ENCODE measurements around the gene RNF39. TPM values are rescaled to one million over a fixed set of nuclear protein-coding genes. Genes with fewer than 3 reads are reported as not detected.
"Not testable (repeated sequence)": the region's sequence is repeated elsewhere in the genome, so short reads cannot be mapped to it uniquely, and the experiment has no call there.

Gene RNF39
- total and polyA plus RNA-seq, 4 donors, result 0.26 TPM; not detected in 3

GRCh38 chr6:30041221-30041620 lies 34.3 kb downstream of the RNF39 start:
- 81 to 84% methylated on average over 6 of the region's 6 CpGs for WGBS, 2 donors
- no peaks in the 10 kb centered on the region for H3K4me1 ChIP-seq (ENCODE audit: control insufficient read depth in 1 of 2, insufficient read depth in 2 of 2, low read length in 2 of 2)
- no peaks in the 10 kb centered on the region for H3K27me3 ChIP-seq (ENCODE audit: control insufficient read depth in 1 of 2, insufficient read depth in 2 of 2, low read length in 1 of 2)
- H3K9me3 ChIP-seq (ENCODE audit: control insufficient read depth, low read length), result no peaks in the 10 kb centered on the region
- DNase-seq (no peak), ATAC-seq (ENCODE audit: low FRiP score) (no peak)
- H3K27ac ChIP-seq (ENCODE audit: low read depth in 1 of 2, low read length in 2 of 2), result no peak overlapping the region
- H3K36me3 ChIP-seq (ENCODE audit: control insufficient read depth in 1 of 2, insufficient read depth in 2 of 2, low read length in 1 of 2), result peaks cover 0 to 2% of the 10 kb centered on the region in 2 donors
- H3K4me3 ChIP-seq (ENCODE audit: low read length in 2 of 2), result no peak overlapping the region
- intact Hi-C loops (cut with DNase I), result no loop called here

GRCh38 chr6:30037182-30037788 lies 38.3 kb downstream of the RNF39 start:
- Histone ChIP-seq H3K36me3 (ENCODE audit: control insufficient read depth in 1 of 2, insufficient read depth in 2 of 2, low read length in 1 of 2) (no peaks in the 10 kb centered on the region), H3K4me1 (ENCODE audit: control insufficient read depth in 1 of 2, insufficient read depth in 2 of 2, low read length in 2 of 2) (no peaks in the 10 kb centered on the region), H3K9me3 (ENCODE audit: control insufficient read depth, low read length) (no peaks in the 10 kb centered on the region), H3K4me3 (ENCODE audit: low read length in 2 of 2) (no peak overlapping the region), H3K27ac (ENCODE audit: low read depth in 1 of 2, low read length in 2 of 2) (no peak overlapping the region), H3K27me3 (ENCODE audit: control insufficient read depth in 1 of 2, insufficient read depth in 2 of 2, low read length in 1 of 2) (no peaks in the 10 kb centered on the region)
- intact Hi-C loops (cut with DNase I), result no loop called here
- no peak for ATAC-seq (ENCODE audit: low FRiP score)
- no peak for DNase-seq
- 52 to 67% methylated on average over 4 of the region's 4 CpGs for WGBS, 2 donors

GRCh38 chr6:30035784-30036183 lies 39.8 kb downstream of the RNF39 start:
- no peaks in the 10 kb centered on the region for H3K4me1 ChIP-seq (ENCODE audit: control insufficient read depth in 1 of 2, insufficient read depth in 2 of 2, low read length in 2 of 2)
- 96 to 100% methylated on average over 1 of the region's 1 CpG for WGBS, 2 donors
- ATAC-seq (ENCODE audit: low FRiP score) (no peak), DNase-seq (no peak)
- H3K9me3 ChIP-seq (ENCODE audit: control insufficient read depth, low read length), result no peaks in the 10 kb centered on the region
- no peak overlapping the region for H3K4me3 ChIP-seq (ENCODE audit: low read length in 2 of 2)
- intact Hi-C loops (cut with DNase I), result no loop called here
- H3K27ac ChIP-seq (ENCODE audit: low read depth in 1 of 2, low read length in 2 of 2), result no peak overlapping the region
- H3K36me3 ChIP-seq (ENCODE audit: control insufficient read depth in 1 of 2, insufficient read depth in 2 of 2, low read length in 1 of 2), result no peaks in the 10 kb centered on the region
- H3K27me3 ChIP-seq (ENCODE audit: control insufficient read depth in 1 of 2, insufficient read depth in 2 of 2, low read length in 1 of 2), result no peaks in the 10 kb centered on the region

GRCh38 chr6:30033440-30033839 lies 42.1 kb downstream of the RNF39 start:
- H3K4me1 ChIP-seq (ENCODE audit: control insufficient read depth in 1 of 2, insufficient read depth in 2 of 2, low read length in 2 of 2); H3K27me3 ChIP-seq (ENCODE audit: control insufficient read depth in 1 of 2, insufficient read depth in 2 of 2, low read length in 1 of 2); DNase-seq; ATAC-seq (ENCODE audit: low FRiP score); H3K9me3 ChIP-seq (ENCODE audit: control insufficient read depth, low read length); H3K4me3 ChIP-seq (ENCODE audit: low read length in 2 of 2); H3K36me3 ChIP-seq (ENCODE audit: control insufficient read depth in 1 of 2, insufficient read depth in 2 of 2, low read length in 1 of 2); intact Hi-C loops (cut with DNase I); H3K27ac ChIP-seq (ENCODE audit: low read depth in 1 of 2, low read length in 2 of 2): not testable (repeated sequence)
- 92 to 94% methylated on average over 5 of the region's 5 CpGs for WGBS, 2 donors

- no peaks in the 10 kb centered on the region for H3K36me3 ChIP-seq (ENCODE audit: control insufficient read depth in 1 of 2, insufficient read depth in 2 of 2, low read length in 1 of 2)
- no peaks in the 10 kb centered on the region for H3K9me3 ChIP-seq (ENCODE audit: control insufficient read depth, low read length)
- no peak for DNase-seq
- no peak for ATAC-seq (ENCODE audit: low FRiP score)
- no peak overlapping the region for H3K4me3 ChIP-seq (ENCODE audit: low read length in 2 of 2)
- intact Hi-C loops (cut with DNase I), result no loop called here
- no peaks in the 10 kb centered on the region for H3K27me3 ChIP-seq (ENCODE audit: control insufficient read depth in 1 of 2, insufficient read depth in 2 of 2, low read length in 1 of 2)
- no peaks in the 10 kb centered on the region for H3K4me1 ChIP-seq (ENCODE audit: control insufficient read depth in 1 of 2, insufficient read depth in 2 of 2, low read length in 2 of 2)
- H3K27ac ChIP-seq (ENCODE audit: low read depth in 1 of 2, low read length in 2 of 2), result no peak overlapping the region
These were observed 44.2 kb downstream of the RNF39 start for GRCh38 chr6:30031381-30031780.

- no peak for ATAC-seq (ENCODE audit: low FRiP score)
These were observed 46.0 kb downstream of the RNF39 start for GRCh38 chr6:30029588-30029987.

GRCh38 chr6:30025186-30025585 lies 50.4 kb downstream of the RNF39 start:
- 53 to 94% methylated on average over 1 of the region's 1 CpG for WGBS, 2 donors
- Histone ChIP-seq H3K36me3 (ENCODE audit: control insufficient read depth in 1 of 2, insufficient read depth in 2 of 2, low read length in 1 of 2) (no peaks in the 10 kb centered on the region), H3K9me3 (ENCODE audit: control insufficient read depth, low read length) (no peaks in the 10 kb centered on the region), H3K27me3 (ENCODE audit: control insufficient read depth in 1 of 2, insufficient read depth in 2 of 2, low read length in 1 of 2) (no peaks in the 10 kb centered on the region), H3K27ac (ENCODE audit: low read depth in 1 of 2, low read length in 2 of 2) (no peak overlapping the region), H3K4me3 (ENCODE audit: low read length in 2 of 2) (no peak overlapping the region), H3K4me1 (ENCODE audit: control insufficient read depth in 1 of 2, insufficient read depth in 2 of 2, low read length in 2 of 2) (no peaks in the 10 kb centered on the region)
- ATAC-seq (ENCODE audit: low FRiP score) (no peak), DNase-seq (no peak)
- intact Hi-C loops (cut with DNase I), result no loop called here

More at GRCh38 chr6:30029588-30029987, 46.0 kb downstream of the RNF39 start:
- Histone ChIP-seq H3K4me1 (ENCODE audit: control insufficient read depth in 1 of 2, insufficient read depth in 2 of 2, low read length in 2 of 2) (no peaks in the 10 kb centered on the region), H3K4me3 (ENCODE audit: low read length in 2 of 2) (no peak overlapping the region), H3K36me3 (ENCODE audit: control insufficient read depth in 1 of 2, insufficient read depth in 2 of 2, low read length in 1 of 2) (no peaks in the 10 kb centered on the region), H3K27me3 (ENCODE audit: control insufficient read depth in 1 of 2, insufficient read depth in 2 of 2, low read length in 1 of 2) (no peaks in the 10 kb centered on the region), H3K9me3 (ENCODE audit: control insufficient read depth, low read length) (no peaks in the 10 kb centered on the region), H3K27ac (ENCODE audit: low read depth in 1 of 2, low read length in 2 of 2) (no peak overlapping the region)
- intact Hi-C loops (cut with DNase I), result no loop called here
- DNase-seq, result no peak
- 92 to 94% methylated on average over 1 of the region's 1 CpG for WGBS, 2 donors

GRCh38 chr6:30022712-30023111 lies 52.9 kb downstream of the RNF39 start:
- H3K4me1 ChIP-seq (ENCODE audit: control insufficient read depth in 1 of 2, insufficient read depth in 2 of 2, low read length in 2 of 2); intact Hi-C loops (cut with DNase I); H3K27me3 ChIP-seq (ENCODE audit: control insufficient read depth in 1 of 2, insufficient read depth in 2 of 2, low read length in 1 of 2); ATAC-seq (ENCODE audit: low FRiP score); H3K9me3 ChIP-seq (ENCODE audit: control insufficient read depth, low read length); H3K4me3 ChIP-seq (ENCODE audit: low read length in 2 of 2); H3K27ac ChIP-seq (ENCODE audit: low read depth in 1 of 2, low read length in 2 of 2); H3K36me3 ChIP-seq (ENCODE audit: control insufficient read depth in 1 of 2, insufficient read depth in 2 of 2, low read length in 1 of 2); DNase-seq: not testable (repeated sequence)

GRCh38 chr6:30022189-30022588 lies 53.4 kb downstream of the RNF39 start:
- Histone ChIP-seq H3K9me3 (ENCODE audit: control insufficient read depth, low read length) (no peaks in the 10 kb centered on the region), H3K4me1 (ENCODE audit: control insufficient read depth in 1 of 2, insufficient read depth in 2 of 2, low read length in 2 of 2) (no peaks in the 10 kb centered on the region), H3K36me3 (ENCODE audit: control insufficient read depth in 1 of 2, insufficient read depth in 2 of 2, low read length in 1 of 2) (peaks cover 0 to 2% of the 10 kb centered on the region in 2 donors), H3K4me3 (ENCODE audit: low read length in 2 of 2) (no peak overlapping the region), H3K27ac (ENCODE audit: low read depth in 1 of 2, low read length in 2 of 2) (no peak overlapping the region), H3K27me3 (ENCODE audit: control insufficient read depth in 1 of 2, insufficient read depth in 2 of 2, low read length in 1 of 2) (no peaks in the 10 kb centered on the region)
- intact Hi-C loops (cut with DNase I), result no loop called here
- 89 to 97% methylated on average over 3 of the region's 3 CpGs for WGBS, 2 donors
- DNase-seq, result no peak
- ATAC-seq (ENCODE audit: low FRiP score), result no peak
